ENCODE results near the gene PRSS16.

Gene PRSS16

DNA sequence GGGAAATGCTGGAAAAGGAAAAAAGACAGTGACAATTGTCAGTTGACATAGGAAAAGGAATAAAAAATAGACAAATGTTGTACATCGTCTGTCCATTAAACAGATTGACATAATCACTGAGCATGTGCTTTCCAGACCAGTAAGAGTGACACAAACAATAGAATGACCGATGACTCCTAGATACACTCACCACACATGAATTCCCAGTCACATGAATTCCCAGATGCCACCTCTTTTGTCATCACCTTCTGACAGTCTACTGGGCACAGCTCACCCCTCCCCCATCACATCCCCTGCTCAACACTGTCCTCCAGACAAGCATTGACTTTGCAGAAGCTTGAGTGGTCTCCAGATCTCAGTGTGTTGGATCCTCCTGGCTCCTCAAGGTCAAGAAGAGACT is 38.6 kb downstream of the PRSS16 start:
- DNase-seq, result no peak

DNA sequence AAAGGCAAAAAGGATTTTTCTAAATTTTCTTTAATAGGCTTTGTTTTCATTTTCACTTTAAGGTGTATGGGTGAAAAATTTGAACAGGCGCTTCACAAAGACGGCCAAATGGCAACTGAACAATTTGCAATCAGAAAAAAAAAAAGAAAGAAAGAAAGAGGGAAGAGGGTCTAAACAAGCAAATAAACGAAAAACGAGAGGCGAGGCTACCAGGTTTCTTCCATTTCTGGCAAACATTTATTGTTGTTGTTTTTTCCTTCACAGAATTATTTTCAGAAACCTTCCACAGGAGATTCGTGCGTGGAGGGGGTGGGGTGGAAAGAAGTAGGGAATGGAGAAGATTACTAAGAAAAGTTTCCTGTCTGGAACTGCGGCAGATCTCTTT is 40.2 kb downstream of the PRSS16 start:
- DNase-seq, result no peak

DNA sequence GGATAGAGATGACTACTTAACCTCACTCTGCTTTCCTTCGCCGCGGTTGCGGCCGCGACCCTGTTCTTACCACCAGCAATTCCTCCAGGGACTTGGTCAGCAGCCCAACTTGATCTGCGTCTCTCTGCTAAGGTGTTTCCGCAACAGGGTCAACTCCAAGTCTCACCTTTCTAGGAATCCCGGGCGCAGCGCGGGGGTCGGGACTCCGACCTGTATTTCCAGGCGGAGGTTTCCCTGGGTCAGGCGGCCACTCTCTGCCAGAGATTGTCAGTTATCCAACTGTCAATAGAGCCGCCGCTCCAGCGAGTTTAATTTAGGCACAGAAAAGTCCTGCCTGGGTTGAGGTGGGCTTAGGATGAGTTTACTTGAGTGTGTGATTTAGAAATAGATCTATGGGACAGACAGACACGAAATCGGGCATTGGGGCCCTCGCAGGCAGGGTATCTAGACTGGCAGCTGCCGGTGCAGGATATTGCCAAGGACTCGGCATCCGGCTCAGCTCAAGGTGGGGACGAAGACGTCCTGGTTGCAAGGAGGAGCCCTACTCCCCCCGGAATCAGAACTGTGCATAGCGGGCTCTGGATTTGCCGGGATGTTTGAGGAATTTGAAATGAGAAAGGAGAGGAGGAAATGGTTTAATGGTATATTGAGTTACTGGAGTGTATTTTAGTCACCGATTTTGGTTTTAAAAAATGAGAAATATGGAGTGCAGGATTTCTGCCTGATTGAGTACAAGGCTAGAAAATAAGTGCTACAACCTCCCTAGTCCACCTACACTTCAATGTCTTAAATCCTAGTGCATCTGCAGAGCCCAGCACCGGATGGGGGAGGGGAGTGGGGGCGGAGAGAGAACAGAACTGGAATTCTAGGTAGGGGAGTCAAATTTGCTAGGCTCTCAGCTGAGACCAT is 40.9 kb downstream of the PRSS16 start:
- DNase-seq, result no peak

DNA sequence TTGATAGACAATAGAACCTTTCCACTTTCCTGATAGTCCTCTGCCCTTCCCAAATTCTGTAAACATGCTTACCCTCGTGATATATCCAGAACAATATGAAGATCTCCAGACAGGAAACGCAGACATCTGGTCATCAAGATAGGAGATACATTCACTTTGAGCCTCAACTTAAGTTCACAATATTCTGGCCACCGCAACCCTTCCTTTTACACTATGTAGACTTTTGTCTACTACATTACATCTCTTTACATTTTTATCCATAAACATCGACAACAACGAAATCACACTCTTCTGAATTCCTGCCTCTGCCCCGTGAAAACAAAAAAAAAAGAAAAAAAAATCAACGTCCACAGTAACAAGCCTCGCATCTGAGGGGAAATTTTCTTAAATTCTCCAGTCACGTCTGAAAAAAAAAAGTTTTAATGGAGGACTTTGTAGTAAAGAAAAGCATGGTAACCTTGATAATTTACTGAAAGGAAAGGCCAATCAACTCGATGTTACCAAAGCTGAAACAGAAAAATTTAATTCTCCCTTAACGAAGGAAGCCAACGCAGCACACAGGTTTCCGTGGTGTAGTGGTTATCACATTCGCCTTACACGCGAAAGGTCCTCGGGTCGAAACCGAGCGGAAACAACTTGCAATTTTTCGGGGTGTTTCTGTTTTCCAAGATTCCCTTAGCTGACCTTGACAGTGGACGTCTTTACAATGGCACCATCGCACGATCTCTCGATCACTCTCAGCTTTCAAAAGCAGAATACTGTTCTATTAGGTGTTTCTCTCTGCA is 42.8 kb downstream of the PRSS16 start:
- no peak for DNase-seq

DNA sequence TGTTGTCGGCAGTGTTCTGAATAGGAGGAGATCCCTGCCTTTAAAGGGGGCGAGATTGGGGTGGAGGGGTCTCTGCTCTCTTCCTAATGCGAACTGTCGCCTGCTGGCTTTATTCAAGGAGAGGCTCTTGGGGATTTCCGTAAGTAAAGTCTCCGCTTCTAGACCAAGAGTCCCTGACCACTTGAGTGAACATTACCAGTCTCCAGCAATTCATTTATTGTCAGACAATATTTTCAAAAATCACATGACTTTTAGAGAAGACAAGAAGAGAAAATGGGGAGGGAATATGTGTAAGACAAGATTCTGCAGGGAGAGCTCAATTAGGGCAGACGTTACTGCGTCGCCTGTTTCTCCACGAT is 43.3 kb downstream of the PRSS16 start:
- DNase-seq, result no peak

DNA sequence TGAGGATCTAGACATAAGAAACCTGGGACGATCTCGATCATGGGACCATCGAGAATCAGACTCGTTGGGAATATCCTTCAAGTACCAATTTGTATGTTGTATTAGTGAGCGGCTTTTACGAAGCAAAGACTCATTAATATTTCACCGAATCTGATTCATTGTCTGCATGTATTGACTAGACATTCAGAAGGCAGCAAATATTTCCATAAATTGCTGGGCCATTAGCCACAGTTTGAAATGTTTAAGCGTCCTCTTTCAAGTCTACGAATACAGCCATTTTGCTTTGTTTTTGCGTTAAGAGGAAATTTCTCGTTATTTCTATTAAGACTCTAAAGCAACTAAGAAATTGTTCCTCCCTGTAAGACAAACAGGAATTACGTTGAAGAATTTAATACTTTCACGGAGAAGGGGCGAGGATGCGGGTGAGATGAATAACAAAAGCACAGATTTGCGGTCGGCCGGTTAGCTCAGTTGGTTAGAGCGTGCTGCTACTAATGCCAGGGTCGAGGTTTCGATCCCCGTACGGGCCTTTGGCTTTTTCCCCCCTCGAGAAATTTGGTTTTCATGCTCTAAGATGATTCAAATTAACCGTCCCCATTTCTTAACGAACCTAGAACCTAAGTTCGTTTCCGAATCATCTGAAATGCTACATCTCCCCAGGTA is 46.1 kb downstream of the PRSS16 start:
- no peak for DNase-seq

DNA sequence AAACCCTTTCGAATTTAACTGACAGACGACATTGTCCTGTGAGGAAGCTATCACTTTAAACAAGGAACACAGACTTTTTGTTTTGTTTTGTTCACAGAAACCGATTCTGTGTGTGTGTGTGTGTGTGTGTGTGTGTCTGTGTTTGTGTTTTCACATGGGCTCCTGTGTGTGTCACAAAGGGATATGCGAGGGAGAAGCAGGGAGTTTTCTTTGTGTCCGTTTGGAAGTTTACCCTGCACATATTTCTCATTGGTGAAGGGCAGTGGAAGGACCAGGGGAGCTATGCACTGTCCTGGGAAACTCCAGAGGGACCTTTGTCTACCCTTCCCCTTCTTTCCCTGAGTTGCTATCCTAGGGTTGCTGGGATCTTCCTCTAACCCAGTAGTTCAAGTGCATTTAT is 46.9 kb downstream of the PRSS16 start:
- DNase-seq, result no peak

DNA sequence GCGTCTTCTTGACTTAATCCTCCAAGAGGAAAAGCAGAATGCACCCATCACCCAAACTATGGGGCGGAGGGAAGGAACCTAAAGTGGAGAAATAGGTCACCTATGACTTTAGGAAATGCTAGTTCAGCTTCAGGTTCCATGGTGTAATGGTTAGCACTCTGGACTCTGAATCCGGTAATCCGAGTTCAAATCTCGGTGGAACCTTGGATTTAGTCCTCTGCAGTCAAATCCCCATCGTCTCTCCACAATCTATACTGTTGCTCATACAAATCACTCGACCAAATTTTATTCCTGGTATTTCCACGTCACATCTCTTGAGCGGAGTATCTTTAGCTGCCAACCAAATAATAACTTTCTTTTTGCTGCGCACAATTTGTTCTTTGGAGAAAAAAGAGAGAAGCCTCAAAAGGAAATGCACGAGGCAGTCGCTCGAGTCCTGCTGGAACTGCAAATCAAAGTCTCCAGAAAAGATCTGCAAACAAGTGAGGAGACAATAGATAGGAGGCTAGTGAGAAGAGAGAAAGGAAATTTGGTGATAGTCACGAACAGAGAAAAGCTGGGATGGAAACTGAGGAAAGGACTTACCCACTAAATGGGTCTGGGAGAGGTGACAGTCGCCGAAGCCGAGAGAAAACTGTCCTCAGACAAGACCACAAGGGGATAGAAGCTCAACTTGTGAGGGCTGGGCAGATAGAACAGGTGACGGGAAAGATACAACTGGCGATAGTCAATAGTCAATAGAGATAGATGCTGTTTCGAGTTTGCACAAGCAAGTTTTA is 48.0 kb downstream of the PRSS16 start:
- DNase-seq, result no peak

DNA sequence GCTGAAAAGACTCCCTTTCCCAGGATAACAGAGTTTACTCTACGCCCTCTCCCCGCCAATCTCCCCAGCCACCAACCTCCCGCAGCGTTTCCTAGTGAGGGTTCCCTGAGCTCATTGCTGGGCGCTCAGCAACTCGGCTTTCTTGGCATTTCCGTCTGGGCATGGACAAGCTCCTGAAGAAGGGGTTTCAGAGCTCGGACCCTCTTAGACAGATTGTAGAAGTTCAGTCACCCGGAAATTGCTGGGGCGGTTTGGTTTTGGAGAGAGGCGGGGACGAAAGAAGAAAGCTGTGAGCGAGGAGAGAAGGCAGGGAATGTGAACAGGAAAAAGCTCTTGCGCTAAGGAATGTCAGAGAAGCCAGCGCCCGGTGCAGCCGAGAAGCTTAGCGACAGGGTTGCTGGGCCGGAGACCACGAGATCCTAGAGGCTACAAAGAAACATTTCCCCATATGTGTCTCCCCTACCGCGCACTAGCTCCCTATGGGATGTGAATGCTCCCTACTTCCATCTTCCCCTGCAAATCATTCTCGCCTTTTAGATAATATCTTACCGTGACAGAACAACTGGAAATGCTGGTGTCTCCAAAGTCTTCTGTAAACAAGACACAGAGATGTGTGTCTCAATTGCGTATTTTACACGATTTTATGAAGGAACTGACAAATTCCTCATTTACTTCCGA is 48.7 kb downstream of the PRSS16 start:
- DNase-seq, result no peak

DNA sequence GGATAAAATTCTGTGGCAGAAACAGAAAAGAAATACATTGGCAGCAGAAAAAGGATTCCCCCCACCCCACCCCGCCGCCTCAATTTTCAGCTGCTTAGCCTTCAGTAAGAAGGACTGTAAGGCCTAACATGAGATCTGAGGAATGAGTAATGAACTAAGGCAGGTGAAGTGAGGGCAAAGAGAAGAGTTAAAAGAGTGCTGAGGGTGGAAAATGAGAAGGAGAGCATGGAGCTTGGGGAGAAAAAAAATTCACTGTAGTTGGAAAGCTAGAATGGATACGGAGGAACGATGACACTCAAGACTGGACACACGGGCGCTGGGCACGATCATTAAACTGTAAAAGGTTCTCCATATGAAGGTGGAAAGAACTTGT is 50.0 kb downstream of the PRSS16 start:
- DNase-seq, result no peak

DNA sequence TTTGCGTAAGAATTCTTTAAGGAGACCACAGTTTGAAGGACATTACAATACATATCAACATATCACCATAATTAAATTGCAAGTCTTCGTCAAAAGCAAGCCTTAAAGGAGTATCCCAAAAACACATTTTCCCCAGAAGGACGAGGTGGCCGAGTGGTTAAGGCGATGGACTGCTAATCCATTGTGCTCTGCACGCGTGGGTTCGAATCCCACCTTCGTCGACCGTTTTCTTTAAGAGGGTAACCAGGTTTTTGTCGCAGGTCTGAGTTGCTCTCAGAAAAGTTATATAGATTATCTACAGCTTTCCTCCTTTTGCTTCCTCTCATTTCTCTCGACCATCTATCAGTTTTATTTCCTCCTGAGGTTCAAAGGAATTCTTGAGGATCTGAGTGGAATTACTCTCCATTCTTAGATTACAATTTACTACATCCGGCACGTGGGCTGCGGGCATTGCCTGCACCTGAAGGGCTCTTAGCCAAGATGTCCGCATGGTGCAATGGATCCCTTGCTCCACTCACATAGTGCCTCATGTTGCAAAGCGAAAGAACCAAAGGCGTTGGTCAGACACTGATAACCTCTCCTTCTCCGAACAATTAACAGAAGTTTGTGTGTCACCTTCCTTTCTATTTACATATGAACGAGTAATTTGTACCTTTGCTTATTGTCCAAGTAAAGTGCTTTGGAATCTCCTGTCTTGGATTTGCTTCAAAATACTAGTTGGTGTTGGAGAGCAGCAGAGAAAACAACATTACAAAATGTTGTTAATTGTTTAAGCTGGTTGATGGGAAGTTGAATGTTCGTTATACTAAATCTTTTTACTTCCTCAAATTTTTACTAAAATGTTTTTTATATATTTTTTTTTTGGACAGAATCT is 50.6 kb downstream of the PRSS16 start:
- no peak for DNase-seq

DNA sequence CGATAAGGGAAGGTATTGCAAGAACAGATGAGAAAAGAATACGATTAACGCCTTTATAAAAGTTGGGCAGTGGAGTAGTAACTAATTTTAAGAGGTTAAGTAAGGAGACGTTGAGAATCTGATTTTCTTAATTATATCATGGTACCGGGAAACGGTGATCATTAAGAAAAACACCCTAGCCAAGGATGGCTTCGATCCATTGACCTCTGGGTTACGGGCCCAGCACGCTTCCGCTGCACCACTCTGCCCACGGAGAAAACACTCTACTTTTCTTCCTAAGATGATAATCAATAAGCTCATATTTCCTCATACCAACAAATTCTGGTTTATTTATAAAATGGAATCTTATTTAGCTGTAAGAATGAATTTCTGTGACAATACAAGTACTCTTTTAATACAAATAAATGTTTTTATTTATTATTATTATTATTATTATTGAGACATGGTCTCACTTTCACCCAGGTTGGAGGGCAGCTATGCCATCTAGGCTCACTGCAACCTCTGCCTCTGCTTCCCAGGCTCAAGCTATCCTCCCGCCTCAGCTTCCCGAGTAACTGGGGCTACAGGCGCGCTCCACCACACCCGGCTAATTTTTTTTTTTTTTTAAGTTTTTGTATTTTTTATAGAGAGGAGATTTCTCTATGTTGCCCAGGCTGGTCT is 56.2 kb downstream of the PRSS16 start:
- no peak for DNase-seq
